ENCODE results near the gene METTL26. TPM values are rescaled to one million over a fixed set of nuclear protein-coding genes. Genes with fewer than 3 reads are reported as not detected.
"Not testable (repeated sequence)": the region's sequence is repeated elsewhere in the genome, so short reads cannot be mapped to it uniquely, and the experiment has no call there.

The METTL26 gene
- total and polyA plus RNA-seq, 2 donors = 26.7 to 135 TPM

- no peak overlapping the region for H3K27ac ChIP-seq (ENCODE audit: low read depth)
- H3K36me3 ChIP-seq (ENCODE audit: insufficient read depth) = no peaks in the 10 kb centered on the region
- no peak for DNase-seq (ENCODE audit: extremely low spot score)
- no peak overlapping the region for H3K4me3 ChIP-seq (ENCODE audit: low read depth, low read length)
- no peaks in the 10 kb centered on the region for H3K4me1 ChIP-seq (ENCODE audit: insufficient read depth)
- 92% methylated on average over 22 of the region's 22 CpGs for WGBS
Observed at GRCh38 chr16:606656-607307, 29.3 kb downstream of the METTL26 start.

- no peaks in the 10 kb centered on the region for H3K4me1 ChIP-seq (ENCODE audit: insufficient read depth)
- H3K4me3 ChIP-seq (ENCODE audit: low read depth, low read length) = no peak overlapping the region
- no peaks in the 10 kb centered on the region for H3K36me3 ChIP-seq (ENCODE audit: insufficient read depth)
- no peak overlapping the region for H3K27ac ChIP-seq (ENCODE audit: low read depth)
- DNase-seq (ENCODE audit: extremely low spot score) = no peak
- 86% methylated on average over 5 of the region's 5 CpGs for WGBS
Observed at GRCh38 chr16:603933-604332, 32.2 kb downstream of the METTL26 start.

GRCh38 chr16:600781-601180 is 35.3 kb downstream of the METTL26 start:
- Histone ChIP-seq H3K27ac (ENCODE audit: low read depth) (no peak overlapping the region), H3K4me1 (ENCODE audit: insufficient read depth) (no peaks in the 10 kb centered on the region), H3K36me3 (ENCODE audit: insufficient read depth) (no peaks in the 10 kb centered on the region), H3K4me3 (ENCODE audit: low read depth, low read length) (no peak overlapping the region)
- WGBS = 58% methylated on average over 7 of the region's 7 CpGs
- DNase-seq (ENCODE audit: extremely low spot score) = no peak

GRCh38 chr16:598823-599739 is 37.0 kb downstream of the METTL26 start:
- H3K4me3 ChIP-seq (ENCODE audit: low read depth, low read length) = no peak overlapping the region
- DNase-seq (ENCODE audit: extremely low spot score) = no peak
- no peak overlapping the region for H3K27ac ChIP-seq (ENCODE audit: low read depth)
- H3K4me1 ChIP-seq (ENCODE audit: insufficient read depth) = no peaks in the 10 kb centered on the region
- WGBS = 97% methylated on average over 43 of the region's 43 CpGs
- H3K36me3 ChIP-seq (ENCODE audit: insufficient read depth) = no peaks in the 10 kb centered on the region

- not testable (repeated sequence) for H3K4me1 ChIP-seq (ENCODE audit: insufficient read depth); DNase-seq (ENCODE audit: extremely low spot score); H3K4me3 ChIP-seq (ENCODE audit: low read depth, low read length); H3K36me3 ChIP-seq (ENCODE audit: insufficient read depth); H3K27ac ChIP-seq (ENCODE audit: low read depth)
- 96% methylated on average over 7 of the region's 7 CpGs for WGBS
Observed at GRCh38 chr16:597655-598054, 38.5 kb downstream of the METTL26 start.

GRCh38 chr16:596736-597060 is 39.4 kb downstream of the METTL26 start:
- no peak overlapping the region for H3K27ac ChIP-seq (ENCODE audit: low read depth)
- DNase-seq (ENCODE audit: extremely low spot score) = no peak
- 95% methylated on average over 12 of the region's 12 CpGs for WGBS
- H3K4me3 ChIP-seq (ENCODE audit: low read depth, low read length) = no peak overlapping the region
- H3K4me1 ChIP-seq (ENCODE audit: insufficient read depth) = no peaks in the 10 kb centered on the region
- H3K36me3 ChIP-seq (ENCODE audit: insufficient read depth) = no peaks in the 10 kb centered on the region

GRCh38 chr16:595942-596735 is 40.0 kb downstream of the METTL26 start:
- Histone ChIP-seq H3K4me3 (ENCODE audit: low read depth, low read length) (no peak overlapping the region), H3K36me3 (ENCODE audit: insufficient read depth) (no peaks in the 10 kb centered on the region), H3K27ac (ENCODE audit: low read depth) (no peak overlapping the region), H3K4me1 (ENCODE audit: insufficient read depth) (no peaks in the 10 kb centered on the region)
- WGBS = 89% methylated on average over 34 of the region's 34 CpGs
- DNase-seq (ENCODE audit: extremely low spot score) = no peak

- no peaks in the 10 kb centered on the region for H3K36me3 ChIP-seq (ENCODE audit: insufficient read depth)
- H3K27ac ChIP-seq (ENCODE audit: low read depth) = no peak overlapping the region
- no peak for DNase-seq (ENCODE audit: extremely low spot score)
- H3K4me3 ChIP-seq (ENCODE audit: low read depth, low read length) = no peak overlapping the region
- 86% methylated on average over 18 of the region's 18 CpGs for WGBS
- no peaks in the 10 kb centered on the region for H3K4me1 ChIP-seq (ENCODE audit: insufficient read depth)
Observed at GRCh38 chr16:595094-595528, 41.0 kb downstream of the METTL26 start.

- H3K36me3 ChIP-seq (ENCODE audit: insufficient read depth) = no peaks in the 10 kb centered on the region
- no peak for DNase-seq (ENCODE audit: extremely low spot score)
- no peak overlapping the region for H3K27ac ChIP-seq (ENCODE audit: low read depth)
- 85% methylated on average over 16 of the region's 16 CpGs for WGBS
- H3K4me3 ChIP-seq (ENCODE audit: low read depth, low read length) = no peak overlapping the region
- no peaks in the 10 kb centered on the region for H3K4me1 ChIP-seq (ENCODE audit: insufficient read depth)
Observed at GRCh38 chr16:593807-594206, 42.3 kb downstream of the METTL26 start.

- DNase-seq (ENCODE audit: extremely low spot score) = no peak
- no peak overlapping the region for H3K4me3 ChIP-seq (ENCODE audit: low read depth, low read length)
- H3K36me3 ChIP-seq (ENCODE audit: insufficient read depth) = no peaks in the 10 kb centered on the region
- no peaks in the 10 kb centered on the region for H3K4me1 ChIP-seq (ENCODE audit: insufficient read depth)
- H3K27ac ChIP-seq (ENCODE audit: low read depth) = no peak overlapping the region
- 80% methylated on average over 9 of the region's 9 CpGs for WGBS
Observed at GRCh38 chr16:593406-593805, 42.7 kb downstream of the METTL26 start.

- peak; percentile 56 for DNase-seq (ENCODE audit: extremely low spot score)
- Histone ChIP-seq H3K4me1 (ENCODE audit: insufficient read depth) (no peaks in the 10 kb centered on the region), H3K36me3 (ENCODE audit: insufficient read depth) (no peaks in the 10 kb centered on the region), H3K4me3 (ENCODE audit: low read depth, low read length) (no peak overlapping the region), H3K27ac (ENCODE audit: low read depth) (peak overlapping the region; percentile 19)
- WGBS = 77% methylated on average over 24 of the region's 24 CpGs
Observed at GRCh38 chr16:592518-593306, 43.4 kb downstream of the METTL26 start.

GRCh38 chr16:591892-592517 is 44.1 kb downstream of the METTL26 start:
- H3K4me3 ChIP-seq (ENCODE audit: low read depth, low read length) = no peak overlapping the region
- WGBS = 85% methylated on average over 15 of the region's 15 CpGs
- peak overlapping the region; percentile 19 for H3K27ac ChIP-seq (ENCODE audit: low read depth)
- no peaks in the 10 kb centered on the region for H3K36me3 ChIP-seq (ENCODE audit: insufficient read depth)
- no peak for DNase-seq (ENCODE audit: extremely low spot score)
- H3K4me1 ChIP-seq (ENCODE audit: insufficient read depth) = no peaks in the 10 kb centered on the region

- no peak overlapping the region for H3K4me3 ChIP-seq (ENCODE audit: low read depth, low read length)
- DNase-seq (ENCODE audit: extremely low spot score) = no peak
- H3K27ac ChIP-seq (ENCODE audit: low read depth) = no peak overlapping the region
- H3K4me1 ChIP-seq (ENCODE audit: insufficient read depth) = no peaks in the 10 kb centered on the region
- WGBS = 86% methylated on average over 8 of the region's 8 CpGs
- no peaks in the 10 kb centered on the region for H3K36me3 ChIP-seq (ENCODE audit: insufficient read depth)
Observed at GRCh38 chr16:591231-591630, 44.9 kb downstream of the METTL26 start.

Data from urinary bladder (tissue), 4 donors.